ENCODE results near the gene VRK3.
"Not testable (repeated sequence)": the region's sequence is repeated elsewhere in the genome, so short reads cannot be mapped to it uniquely, and the experiment has no call there.

Gene VRK3

GRCh38 chr19:49950956-49951526 is 74.1 kb downstream of the VRK3 start:
- H3K4me3 ChIP-seq (ENCODE audit: low read length), result no peak overlapping the region
- TF ChIP-seq ZNF274 (IDR thresholded peaks at IDR 0.05; ENCODE audit: low read depth, low read length), result no peak

GRCh38 chr19:49950590-49950948 is 74.6 kb downstream of the VRK3 start:
- no peak for TF ChIP-seq ZNF274 (IDR thresholded peaks at IDR 0.05; ENCODE audit: low read depth, low read length)
- no peak overlapping the region for H3K4me3 ChIP-seq (ENCODE audit: low read length)

- TF ChIP-seq ZNF274 (IDR thresholded peaks at IDR 0.05; ENCODE audit: low read depth, low read length), result no peak
Observed at GRCh38 chr19:49949742-49950589, 75.2 kb downstream of the VRK3 start.

GRCh38 chr19:49946415-49946814 is 78.8 kb downstream of the VRK3 start:
- H3K4me3 ChIP-seq (ENCODE audit: low read length), result no peak overlapping the region
- TF ChIP-seq ZNF274 (IDR thresholded peaks at IDR 0.05; ENCODE audit: low read depth, low read length), result no peak

More at GRCh38 chr19:49949742-49950589, 75.2 kb downstream of the VRK3 start:
- H3K4me3 ChIP-seq (ENCODE audit: low read length), result no peak overlapping the region

- not testable (repeated sequence) for H3K4me3 ChIP-seq (ENCODE audit: low read length)
Observed at GRCh38 chr19:49944567-49944966, 80.6 kb downstream of the VRK3 start.

GRCh38 chr19:49940482-49940791 is 84.7 kb downstream of the VRK3 start:
- no peak overlapping the region for H3K4me3 ChIP-seq (ENCODE audit: low read length)
- TF ChIP-seq ZNF274 (IDR thresholded peaks at IDR 0.05; ENCODE audit: low read depth, low read length), result no peak

- TF ChIP-seq ZNF274 (IDR thresholded peaks at IDR 0.05; ENCODE audit: low read depth, low read length), result no peak
- no peak overlapping the region for H3K4me3 ChIP-seq (ENCODE audit: low read length)
Observed at GRCh38 chr19:49939721-49940481, 85.3 kb downstream of the VRK3 start.

GRCh38 chr19:49938662-49939061 is 86.5 kb downstream of the VRK3 start:
- no peak for TF ChIP-seq ZNF274 (IDR thresholded peaks at IDR 0.05; ENCODE audit: low read depth, low read length)

GRCh38 chr19:49937750-49938381 is 87.3 kb downstream of the VRK3 start:
- no peak for TF ChIP-seq ZNF274 (IDR thresholded peaks at IDR 0.05; ENCODE audit: low read depth, low read length)
- no peak overlapping the region; the same call in 1 of the 2 replicates for H3K4me3 ChIP-seq (ENCODE audit: low read length)

More at GRCh38 chr19:49938662-49939061, 86.5 kb downstream of the VRK3 start:
- no peak overlapping the region for H3K4me3 ChIP-seq (ENCODE audit: low read length)

- no peak overlapping the region for H3K4me3 ChIP-seq (ENCODE audit: low read length)
- TF ChIP-seq ZNF274 (IDR thresholded peaks at IDR 0.05; ENCODE audit: low read depth, low read length), result no peak
Observed at GRCh38 chr19:49936549-49936948, 88.6 kb downstream of the VRK3 start.

GRCh38 chr19:49933643-49934042 is 91.5 kb downstream of the VRK3 start:
- no peak for TF ChIP-seq ZNF274 (IDR thresholded peaks at IDR 0.05; ENCODE audit: low read depth, low read length)
- no peak overlapping the region for H3K4me3 ChIP-seq (ENCODE audit: low read length)

- TF ChIP-seq ZNF274 (IDR thresholded peaks at IDR 0.05; ENCODE audit: low read depth, low read length), result no peak
- no peak overlapping the region for H3K4me3 ChIP-seq (ENCODE audit: low read length)
Observed at GRCh38 chr19:49932731-49933131, 92.4 kb downstream of the VRK3 start.

- TF ChIP-seq ZNF274 (IDR thresholded peaks at IDR 0.05; ENCODE audit: low read depth, low read length), result no peak
- no peak overlapping the region for H3K4me3 ChIP-seq (ENCODE audit: low read length)
Observed at GRCh38 chr19:49932041-49932451, 93.1 kb downstream of the VRK3 start.

- TF ChIP-seq ZNF274 (IDR thresholded peaks at IDR 0.05; ENCODE audit: low read depth, low read length), result no peak
- no peak overlapping the region for H3K4me3 ChIP-seq (ENCODE audit: low read length)
Observed at GRCh38 chr19:49931293-49932040, 93.7 kb downstream of the VRK3 start.

Data from GM08714 (cell line).